Astrocyte (in vitro differentiated cells and primary cell): Measurements from ENCODE around the gene DLGAP1.
"Not testable (repeated sequence)": the region's sequence is repeated elsewhere in the genome, so short reads cannot be mapped to it uniquely, and the experiment has no call there.

ENCODE experiments used
- CTCF ChIP-seq: IDR thresholded peaks from 2 replicates; pipeline ENCODE4 v1.5.1; 2011; ENCODE audit warnings: low read depth, mild to moderate bottlenecking, inconsistent platforms, low read length, moderate library complexity; ENCODE audit not compliant: insufficient read depth
- EZH2 ChIP-seq: IDR thresholded peaks from 2 replicates; pipeline ENCODE4 v1.6.1; 2012; ENCODE audit warnings: mild to moderate bottlenecking, low read length, inconsistent platforms; ENCODE audit not compliant: insufficient read depth

GRCh38 chr18:3606863-3607262, 848.2 kb downstream of the DLGAP1 start:
- not testable (repeated sequence) for TF ChIP-seq CTCF, EZH2
